Chondrocyte (in vitro differentiated cells): Measurements from ENCODE around the gene GNAS. TPM values are rescaled to one million over a fixed set of nuclear protein-coding genes. Genes with fewer than 3 reads are reported as not detected.

Source experiments
- DNase-seq: peaks from one replicate; pipeline ENCODE4 v3.0.0; 2021; ENCODE audit warnings: mixed read lengths, low spot score
- H3K27ac Mint-ChIP-seq: one replicate; pipeline ENCODE4 v1.8.0; 2021; ENCODE audit warnings: mild to moderate bottlenecking, moderate library complexity, mixed read lengths; ENCODE audit not compliant: unreplicated experiment
- H3K27me3 Mint-ChIP-seq: 2 replicates; pipeline ENCODE4 v1.8.0; 2021; ENCODE audit warnings: low read depth, mixed read lengths
- H3K36me3 Mint-ChIP-seq: 2 replicates; pipeline ENCODE4 v1.8.0; 2021; ENCODE audit warnings: low read depth, mixed read lengths
- H3K4me1 Mint-ChIP-seq: 2 replicates; pipeline ENCODE4 v1.8.0; 2021; ENCODE audit warnings: low read depth, mild to moderate bottlenecking, mixed read lengths
- H3K4me3 Mint-ChIP-seq: one replicate; pipeline ENCODE4 v1.8.0; 2021; ENCODE audit warnings: mild to moderate bottlenecking, moderate library complexity, mixed read lengths; ENCODE audit not compliant: unreplicated experiment
- H3K9me3 Mint-ChIP-seq: 2 replicates; pipeline ENCODE4 v1.8.0; 2021; ENCODE audit warnings: low read depth, mixed read lengths
- CTCF ChIP-seq: fragments of 200-600 bp; sonication (generic); IDR thresholded peaks from 2 replicates; pipeline ENCODE4 v1.5.0; 2021; ENCODE audit warnings: antibody characterized with exemption, mild to moderate bottlenecking, moderate library complexity
- total RNA-seq: library from RNA; stranded (reverse); gene quantifications from 3 replicates; pipeline ENCODE4 v1.2.1, GENCODE V29; 2021

Gene GNAS
- total RNA-seq, 1 donor from 2014 or later, result 1,374 TPM

DNA sequence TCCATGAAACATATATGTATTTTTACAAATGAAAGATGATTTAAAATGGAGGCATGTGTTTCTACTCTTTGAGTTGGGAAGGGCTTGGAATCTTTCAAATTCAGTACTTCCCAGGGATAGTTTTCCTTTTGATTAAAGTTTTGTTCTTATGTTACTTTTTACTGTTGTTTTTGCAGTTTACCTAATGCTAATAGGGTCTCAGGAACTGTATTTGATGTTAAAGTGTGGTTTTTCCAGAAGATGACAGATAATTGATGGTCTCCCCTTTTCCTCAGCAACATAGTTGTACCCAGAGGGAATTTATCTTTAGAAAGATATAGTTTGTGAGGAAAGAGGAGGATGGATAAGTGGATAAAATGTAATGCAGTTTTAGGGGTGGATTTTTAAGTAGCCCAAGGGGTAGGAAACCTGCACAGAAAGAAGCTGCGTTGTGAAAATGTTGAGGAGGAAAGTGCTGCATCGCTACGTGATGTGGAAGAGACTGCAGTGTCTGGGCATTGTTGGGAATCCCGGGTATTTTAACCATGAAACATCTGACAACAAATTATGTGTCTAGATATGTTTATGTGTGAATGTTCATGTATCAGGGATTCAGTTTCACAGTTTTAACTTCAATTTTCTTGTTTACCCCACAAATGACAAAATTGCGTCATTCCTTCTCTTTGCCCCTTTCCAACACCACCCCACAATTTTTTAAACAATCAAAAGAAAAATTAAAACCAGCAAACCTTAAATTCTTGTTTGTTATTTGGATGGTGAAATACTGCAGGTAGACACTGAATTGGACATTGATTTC lies 42.3 kb downstream of the GNAS start:
- no peak for DNase-seq
- H3K27ac Mint-ChIP-seq, result peak overlapping the region; percentile 86
- no peaks in the 10 kb centered on the region for H3K9me3 Mint-ChIP-seq
- H3K4me1 Mint-ChIP-seq, result peaks cover 66% of the 10 kb centered on the region
- no peak for TF ChIP-seq CTCF
- peaks cover 4% of the 10 kb centered on the region for H3K36me3 Mint-ChIP-seq
- H3K27me3 Mint-ChIP-seq, result no peaks in the 10 kb centered on the region
- peak overlapping the region; percentile 97 for H3K4me3 Mint-ChIP-seq

DNA sequence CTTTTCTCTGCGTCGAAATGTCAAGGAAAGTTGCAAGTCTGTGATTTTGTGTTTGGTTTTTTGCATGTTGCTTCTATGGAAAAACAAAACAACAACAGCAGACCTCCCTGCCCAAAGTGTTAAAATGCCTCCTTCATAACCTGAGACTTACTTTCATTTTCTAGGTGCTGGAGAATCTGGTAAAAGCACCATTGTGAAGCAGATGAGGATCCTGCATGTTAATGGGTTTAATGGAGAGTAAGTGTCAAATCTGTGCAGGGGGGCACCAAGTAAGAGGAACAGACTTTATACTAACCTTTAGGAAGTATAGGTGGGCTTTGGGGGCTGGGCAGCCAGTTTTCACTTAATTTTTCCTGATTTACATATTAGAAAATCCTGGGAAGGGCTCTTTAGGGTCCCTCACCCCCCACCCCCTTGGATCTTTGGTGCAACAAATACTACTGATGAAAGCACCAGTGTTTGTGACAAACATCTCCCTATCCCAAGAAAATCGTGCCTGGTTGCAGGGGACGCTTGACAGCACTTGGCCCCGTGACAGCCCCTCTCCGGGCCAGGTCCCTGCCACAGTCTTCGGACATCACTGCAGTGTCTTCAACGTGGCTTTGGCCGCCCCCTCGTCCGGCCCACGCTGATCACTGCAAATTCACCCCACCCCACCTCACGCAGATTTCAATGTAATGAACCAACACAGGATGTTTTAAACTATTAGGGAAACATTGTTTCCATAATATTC lies 43.1 kb downstream of the GNAS start:
- Mint-ChIP-seq H3K4me1 (peaks cover 74% of the 10 kb centered on the region), H3K9me3 (no peaks in the 10 kb centered on the region), H3K4me3 (peak overlapping the region; percentile 97), H3K27me3 (no peaks in the 10 kb centered on the region), H3K27ac (peak overlapping the region; percentile 86), H3K36me3 (peaks cover 6% of the 10 kb centered on the region)
- DNase-seq, result no peak
- no peak for TF ChIP-seq CTCF

DNA sequence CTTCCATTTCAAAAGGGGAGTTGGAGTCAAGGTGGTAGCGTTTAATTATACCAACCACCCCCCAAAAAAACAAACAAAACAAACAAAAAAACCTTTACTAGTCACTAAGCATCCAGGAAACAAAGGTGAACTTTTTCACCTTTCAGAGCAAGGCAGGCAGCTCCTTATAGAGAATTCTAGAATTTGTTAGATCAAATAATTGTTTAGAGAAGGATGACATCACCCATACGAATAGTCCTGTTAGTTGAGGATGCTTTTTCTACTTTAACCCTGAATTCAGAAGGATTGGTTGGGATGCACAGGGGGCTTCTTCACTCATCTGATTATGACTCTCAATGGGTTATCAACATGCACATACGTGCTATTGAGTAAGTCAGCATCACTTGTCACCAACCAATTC lies 44.3 kb downstream of the GNAS start:
- Mint-ChIP-seq H3K9me3 (no peaks in the 10 kb centered on the region), H3K4me1 (peaks cover 82% of the 10 kb centered on the region), H3K27ac (peak overlapping the region; percentile 65), H3K4me3 (no peak overlapping the region), H3K36me3 (peaks cover 6% of the 10 kb centered on the region), H3K27me3 (no peaks in the 10 kb centered on the region)
- no peak for TF ChIP-seq CTCF
- DNase-seq, result no peak

DNA sequence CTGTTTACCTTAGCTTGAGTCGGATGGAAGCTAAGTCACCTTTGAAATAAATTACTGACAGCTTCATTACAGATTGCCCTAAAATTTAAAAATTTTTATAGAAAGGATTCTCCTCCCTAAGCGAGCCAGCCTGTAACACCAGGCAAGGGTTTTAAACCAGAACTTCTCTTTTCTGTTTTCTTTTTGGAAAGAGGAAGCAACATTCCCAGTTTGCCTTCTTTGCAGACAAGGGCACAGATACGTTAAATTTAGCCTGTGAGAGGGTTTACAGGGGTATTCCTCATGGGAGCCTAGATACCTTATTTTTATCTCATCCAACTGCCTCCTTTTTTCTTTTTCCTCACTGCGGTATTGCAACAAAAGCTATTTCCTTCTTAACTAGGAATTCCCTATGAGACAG lies 45.0 kb downstream of the GNAS start:
- no peak for DNase-seq
- H3K4me3 Mint-ChIP-seq, result no peak overlapping the region
- no peaks in the 10 kb centered on the region for H3K9me3 Mint-ChIP-seq
- no peaks in the 10 kb centered on the region for H3K27me3 Mint-ChIP-seq
- H3K27ac Mint-ChIP-seq, result peak overlapping the region; percentile 86
- no peak for TF ChIP-seq CTCF
- H3K4me1 Mint-ChIP-seq, result peaks cover 88% of the 10 kb centered on the region
- H3K36me3 Mint-ChIP-seq, result peaks cover 6% of the 10 kb centered on the region

DNA sequence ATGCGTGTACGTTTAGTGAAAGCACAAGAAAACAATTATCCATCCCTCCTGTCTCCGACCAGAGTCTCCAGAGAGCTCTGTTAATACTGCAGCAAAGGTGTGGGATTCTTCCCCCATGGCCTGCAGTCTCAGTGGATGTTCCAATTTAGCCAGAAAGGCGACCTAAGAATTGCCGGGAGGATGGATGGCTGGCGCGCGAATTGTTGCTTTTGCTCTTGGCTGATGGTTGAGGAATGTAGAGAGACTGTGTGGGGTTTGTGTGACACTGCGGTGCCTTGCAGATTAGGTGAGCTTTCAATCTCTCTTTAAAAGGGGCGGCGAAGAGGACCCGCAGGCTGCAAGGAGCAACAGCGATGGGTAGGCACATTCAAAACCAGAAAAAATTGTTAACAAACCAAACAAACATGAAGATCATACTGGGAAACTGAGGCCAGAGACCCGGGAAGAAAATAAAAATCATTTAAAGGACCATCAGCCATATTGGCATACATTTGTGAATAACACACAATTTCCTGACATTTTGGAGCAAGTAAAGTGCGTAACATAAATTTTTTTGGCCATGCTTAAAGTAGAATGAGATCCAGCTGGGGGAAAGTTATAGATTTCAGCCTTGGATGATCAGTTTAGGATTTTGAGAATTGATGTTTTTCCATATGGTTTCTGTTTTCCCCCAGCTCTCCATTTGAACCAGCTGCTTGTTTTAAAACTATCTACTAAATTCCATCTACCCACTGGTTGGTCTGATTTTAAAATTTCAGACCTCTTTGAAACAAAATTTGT lies 46.3 kb downstream of the GNAS start:
- DNase-seq, result no peak
- H3K36me3 Mint-ChIP-seq, result peaks cover 12% of the 10 kb centered on the region
- no peak overlapping the region for H3K4me3 Mint-ChIP-seq
- peaks cover 86% of the 10 kb centered on the region for H3K4me1 Mint-ChIP-seq
- H3K27ac Mint-ChIP-seq, result peak overlapping the region; percentile 55
- no peaks in the 10 kb centered on the region for H3K9me3 Mint-ChIP-seq
- no peaks in the 10 kb centered on the region for H3K27me3 Mint-ChIP-seq
- TF ChIP-seq CTCF, result no peak
